Right cardiac atrium (tissue), 5 donors: ENCODE measurements around the gene UNC119. TPM values are rescaled to one million over a fixed set of nuclear protein-coding genes. Genes with fewer than 3 reads are reported as not detected.
A peak's percentile ranks its signal among the peaks of the same experiment; 100 is the strongest.

Experiments used
- ATAC-seq, 2 donors: fragments of 200-7000 bp; cut with Tn5 transposase; one replicate each; pipeline versions ENCODE4 v1.8.0 to v1.9.1; 2020; ENCODE audit warnings: moderate library complexity in 2 of 2, mild to moderate bottlenecking in 1 of 2
- DNase-seq, 3 donors: peaks; one replicate each; pipeline ENCODE4 v3.0.0-alpha.2; 2020
- H3K27ac ChIP-seq: one replicate; pipeline ENCODE4 v1.5.1; 2013; ENCODE audit warnings: mild to moderate bottlenecking, low read length, control low read depth, moderate library complexity
- H3K27me3 ChIP-seq: one replicate; pipeline ENCODE4 v1.6.1; 2013; ENCODE audit not compliant: control insufficient read depth, insufficient read depth
- H3K4me1 ChIP-seq: one replicate; pipeline ENCODE4 v1.6.1; 2013; ENCODE audit warnings: low read length; ENCODE audit not compliant: control insufficient read depth, insufficient read depth
- H3K4me3 ChIP-seq: one replicate; pipeline ENCODE4 v1.5.1; 2013; ENCODE audit warnings: low read length, control low read depth
- H3K9me3 ChIP-seq: one replicate; pipeline ENCODE4 v1.6.1; 2013; ENCODE audit warnings: low read length; ENCODE audit not compliant: control insufficient read depth
- WGBS: extraction: QIAGEN DNeasy Blood & Tissue Kit; methylation state at CpG from one replicate; pipeline ENCODE4 v1.1.7; 2013; 5-methylcytosine and 5-hydroxymethylcytosine counted together
- intact Hi-C, 4 donors: fragments of 100-400 bp; cut with DNase I; formaldehyde crosslinking; loops; one replicate each; pipeline versions ENCODE4 v1.11.0 to v1.14.0; 2022 to 2023
- polyA plus RNA-seq: library from polyadenylated mRNA; stranded (reverse); fragments of 200-250 nt; gene quantifications from one replicate; pipeline ENCODE4 v1.2.3, GENCODE V29; 2013
- total RNA-seq, 4 donors: library from RNA; stranded (reverse); fragmentation: NEBNext Ultra II Directional; extraction: Animal tissue kit (Norgen Biotek cat#: 25700); gene quantifications; one replicate each; pipeline ENCODE4 v1.2.1, GENCODE V29; 2021
- donor health status: healthy with polysubstance abuse.
- donor health status: DM: no; HTN: yes; CAD: no.
- donor health status: DM: no; HTN: no; CAD: no.
- donor health status: DM: no; HTN: yes; CAD: no; lungs with severe emphysema.
- donor health status: DM: yes; HTN: yes; CAD: no.

The UNC119 gene
- total and polyA plus RNA-seq, 5 donors = 14.0 to 28.8 (median 22.8) TPM

DNA sequence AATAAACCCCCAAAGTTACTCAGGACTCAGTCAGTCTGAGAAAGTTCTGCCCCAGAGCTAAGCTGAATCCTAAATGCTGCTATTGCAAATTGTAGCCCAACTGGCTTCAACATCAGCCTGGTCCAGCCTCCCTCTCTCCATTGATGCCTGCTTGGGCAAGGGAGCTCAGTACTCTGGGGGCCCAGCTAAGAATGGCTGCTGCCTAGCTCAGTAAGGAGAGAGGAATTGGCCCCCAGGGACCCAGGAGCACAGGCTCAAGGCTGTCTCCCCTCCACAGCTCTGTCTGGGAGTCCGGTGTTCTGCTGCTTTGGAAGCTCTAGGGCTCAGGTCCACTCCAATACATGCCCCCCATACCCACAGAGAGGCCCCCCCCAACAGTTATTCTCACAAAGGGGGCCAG, 1.6 kb downstream of the UNC119 start:
- no peaks in the 10 kb centered on the region for H3K9me3 ChIP-seq
- no peak overlapping the region for H3K4me3 ChIP-seq
- ATAC-seq = no peak
- no peak for DNase-seq
- 91% methylated on average over 1 of the region's 1 CpG for WGBS
- no peaks in the 10 kb centered on the region for H3K27me3 ChIP-seq
- intact Hi-C loops = loop anchor here in 1 of 4 donors (5.0 kb wide), 1 partner anchor 61 kb away; the partner anchor contains the start of gene RSKR
- no peak overlapping the region for H3K27ac ChIP-seq
- peaks cover 7% of the 10 kb centered on the region for H3K4me1 ChIP-seq

DNA sequence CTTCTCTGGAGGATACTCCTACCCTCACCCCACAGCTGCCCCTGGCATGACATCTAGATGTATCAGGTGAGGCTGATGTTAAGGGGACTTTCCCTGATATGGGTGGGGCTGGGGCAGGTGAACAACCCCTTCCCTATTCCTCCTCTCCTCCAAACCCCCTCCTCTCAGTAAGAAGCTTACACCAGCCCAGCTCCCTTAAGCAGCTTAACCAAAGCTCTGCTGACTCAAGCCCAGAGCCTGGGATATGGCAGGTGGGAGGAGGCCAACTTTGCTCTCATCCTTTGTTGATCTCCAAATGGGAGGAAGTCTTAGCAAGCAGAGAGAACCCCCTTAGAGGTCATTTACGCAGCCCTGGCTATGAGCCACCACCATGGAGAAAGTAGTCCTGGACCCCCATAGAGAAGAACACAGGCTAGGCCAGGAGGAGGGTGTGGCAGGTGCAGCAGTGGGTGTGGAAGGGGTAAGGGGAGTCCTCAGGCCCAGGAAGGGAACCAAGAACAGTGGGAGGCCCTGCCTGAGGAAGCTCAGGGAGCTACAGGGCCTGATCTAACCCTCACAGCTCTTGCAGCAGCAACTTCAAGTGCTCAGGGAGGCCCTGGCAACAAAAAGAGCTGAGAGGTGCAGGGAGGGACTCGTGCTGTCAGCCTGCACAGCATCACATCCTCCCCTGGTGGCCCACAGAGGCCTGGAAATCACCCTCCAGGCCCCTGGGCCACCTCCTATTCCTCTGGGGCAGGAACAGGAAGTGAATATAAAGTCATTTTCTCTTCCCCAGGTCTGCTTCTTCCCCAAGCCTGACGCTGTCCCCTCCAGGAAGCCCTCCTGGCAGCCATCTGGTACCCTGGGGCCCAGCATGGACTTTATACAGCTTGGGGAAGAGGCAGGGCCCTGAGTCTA, 2.9 kb downstream of the UNC119 start:
- no peak overlapping the region for H3K27ac ChIP-seq
- no peaks in the 10 kb centered on the region for H3K27me3 ChIP-seq
- 71% methylated on average over 3 of the region's 3 CpGs for WGBS
- no peaks in the 10 kb centered on the region for H3K9me3 ChIP-seq
- ATAC-seq (no peak), DNase-seq (no peak)
- no peak overlapping the region for H3K4me3 ChIP-seq
- intact Hi-C loops = loop anchor here in 3 of 4 donors (5.0 to 10.0 kb wide), 4 partner anchors 48 to 65 kb away; partner anchors contain the start of genes RSKR (in 3 of the 3) and SPAG5 (in 1 of the 3)
- H3K4me1 ChIP-seq = peaks cover 7% of the 10 kb centered on the region

DNA sequence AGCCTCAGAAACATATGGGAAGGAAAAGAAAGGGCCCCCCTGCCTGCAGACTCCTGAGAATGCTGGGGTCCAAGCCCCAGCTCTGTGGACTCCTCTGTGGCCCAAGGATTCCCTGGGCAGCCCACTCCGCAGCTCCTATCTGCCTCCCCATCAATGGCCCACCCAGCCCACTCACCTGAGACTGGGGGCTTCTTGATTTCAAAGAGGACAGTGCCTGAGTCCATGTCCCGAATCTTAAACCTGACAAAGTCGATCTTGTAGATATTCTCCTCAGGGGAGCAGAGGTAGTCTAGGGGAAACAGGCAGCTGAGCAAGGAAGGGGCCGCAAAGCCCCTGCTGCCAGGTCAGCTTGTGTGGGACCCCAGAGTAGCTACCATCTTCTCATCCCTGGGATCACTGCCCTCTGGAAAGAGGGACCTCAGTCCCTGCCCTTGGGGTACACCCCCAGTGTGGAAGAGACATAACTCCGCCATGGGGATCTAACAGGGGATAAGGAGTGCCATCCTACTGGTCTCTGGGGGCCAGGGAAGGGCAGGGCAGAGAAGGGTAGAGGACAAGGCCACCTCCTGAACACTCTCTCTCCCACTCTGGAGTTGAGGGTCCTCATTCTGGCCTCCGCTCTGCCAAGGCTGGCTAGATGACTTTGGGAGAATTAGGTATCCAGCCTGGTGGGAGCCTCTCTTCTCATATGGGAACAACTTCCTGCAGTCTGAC, 3.9 kb downstream of the UNC119 start:
- WGBS = 91% methylated on average over 6 of the region's 6 CpGs
- no peak for ATAC-seq
- Histone ChIP-seq H3K27me3 (no peaks in the 10 kb centered on the region), H3K4me3 (no peak overlapping the region), H3K9me3 (no peaks in the 10 kb centered on the region), H3K27ac (no peak overlapping the region), H3K4me1 (peaks cover 7% of the 10 kb centered on the region)
- intact Hi-C loops = loop anchor here in 3 of 4 donors (5.0 to 10.0 kb wide), 4 partner anchors 49 to 66 kb away; partner anchors contain the start of genes RSKR (in 2 of the 3) and SPAG5 (in 1 of the 3)
- no peak for DNase-seq

GRCh38 chr17:28547623-28548416, 4.6 kb downstream of the UNC119 start:
- Histone ChIP-seq H3K27ac (no peak overlapping the region), H3K9me3 (no peaks in the 10 kb centered on the region), H3K27me3 (no peaks in the 10 kb centered on the region), H3K4me1 (peaks cover 5% of the 10 kb centered on the region), H3K4me3 (no peak overlapping the region)
- intact Hi-C loops = loop anchor here in 3 of 4 donors (5.0 to 10.0 kb wide), 4 partner anchors 49 to 67 kb away; partner anchors contain the start of genes RSKR (in 2 of the 3) and SPAG5 (in 1 of the 3)
- DNase-seq (peak; percentile 79 to 91 (median 89)), ATAC-seq (peak; percentile 49 to 67)
- 69% methylated on average over 26 of the region's 26 CpGs for WGBS

DNA sequence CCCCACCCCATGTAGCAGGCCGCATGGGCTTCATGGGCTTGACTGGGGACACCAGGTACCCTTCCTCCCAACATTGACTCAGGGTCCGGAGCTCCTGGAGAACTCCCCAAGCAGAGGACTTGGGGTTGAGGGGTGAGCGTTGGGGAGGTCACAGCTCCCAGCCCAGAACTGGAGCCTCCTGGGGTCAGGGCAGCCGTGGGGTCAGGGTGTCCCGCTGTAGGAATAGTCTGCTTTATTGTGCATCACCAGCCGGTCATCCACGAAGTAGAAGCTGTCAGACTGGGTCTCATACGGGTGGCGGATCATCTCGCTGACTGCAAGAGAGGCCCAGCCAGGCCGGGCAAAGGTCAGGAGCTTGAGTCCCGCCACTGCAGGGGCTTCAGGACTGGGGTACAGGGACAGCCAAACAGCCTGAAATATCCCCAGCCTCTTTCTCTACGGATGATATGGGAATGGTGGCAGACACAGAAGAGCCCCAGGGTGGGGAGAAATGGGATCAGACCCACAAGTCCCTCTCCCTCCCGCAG, 5.3 kb downstream of the UNC119 start:
- WGBS = 92% methylated on average over 14 of the region's 14 CpGs
- Histone ChIP-seq H3K27ac (no peak overlapping the region), H3K27me3 (no peaks in the 10 kb centered on the region), H3K4me3 (no peak overlapping the region), H3K4me1 (peaks cover 5% of the 10 kb centered on the region), H3K9me3 (no peaks in the 10 kb centered on the region)
- intact Hi-C loops = loop anchor here in 3 of 4 donors (5.0 to 10.0 kb wide), 4 partner anchors 50 to 68 kb away; partner anchors contain the start of genes RSKR (in 2 of the 3) and SPAG5 (in 1 of the 3)
- DNase-seq = no peak
- no peak for ATAC-seq

DNA sequence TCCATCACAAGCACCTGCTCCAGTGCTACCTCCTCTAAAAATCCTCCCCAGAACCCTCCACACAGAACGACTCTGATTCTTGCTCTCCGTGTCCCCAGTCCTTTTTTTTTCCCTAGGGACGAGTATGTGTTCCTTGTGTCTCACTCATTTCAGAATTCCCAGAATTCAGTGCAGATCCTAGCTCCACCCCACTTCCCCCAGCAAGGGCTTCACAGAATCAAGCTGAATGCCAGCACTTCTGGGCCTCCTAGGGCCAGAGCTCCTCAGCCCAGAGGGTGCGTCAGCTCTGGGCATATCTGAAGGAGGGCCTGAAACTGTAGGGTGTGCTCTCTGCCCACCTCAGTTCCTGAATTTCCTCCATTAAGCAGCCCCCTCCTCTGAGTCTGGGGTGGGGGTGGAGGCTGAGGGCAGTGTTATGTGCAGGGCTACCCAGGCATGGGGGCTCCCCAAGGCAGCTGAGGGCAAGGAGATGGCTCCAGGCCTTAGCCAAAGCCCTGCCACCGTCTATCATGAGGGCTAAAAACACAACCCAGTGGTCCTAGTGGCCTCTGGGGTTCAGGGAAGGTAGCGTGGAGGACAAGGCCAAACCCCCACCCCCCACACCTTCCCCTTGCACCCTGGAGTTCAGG, 6.5 kb downstream of the UNC119 start:
- WGBS = 60% methylated on average over 6 of the region's 6 CpGs
- ATAC-seq (no peak), DNase-seq (no peak)

DNA sequence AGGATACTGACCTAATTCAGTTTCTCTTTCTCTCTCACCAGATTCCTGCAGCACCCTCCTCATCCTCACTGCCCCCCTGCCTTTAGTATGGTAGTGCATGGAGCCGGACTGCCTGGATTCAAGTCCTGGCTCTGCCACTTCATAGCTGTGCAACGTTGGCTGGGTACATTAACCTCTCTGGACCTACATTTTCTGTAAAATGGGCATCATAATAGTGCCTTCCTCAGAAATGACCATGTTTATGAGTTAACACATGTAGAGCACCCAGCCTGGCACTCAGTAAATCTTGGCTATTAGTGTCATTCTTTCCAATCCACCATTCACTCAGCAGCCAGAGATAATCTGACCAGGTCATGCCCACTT, 7.3 kb downstream of the UNC119 start:
- H3K4me3 ChIP-seq = no peak overlapping the region
- WGBS = 80% methylated on average over 2 of the region's 2 CpGs
- DNase-seq = no peak
- no peaks in the 10 kb centered on the region for H3K9me3 ChIP-seq
- no peak overlapping the region for H3K27ac ChIP-seq
- intact Hi-C loops = loop anchor here in 3 of 4 donors (5.0 to 10.0 kb wide), 4 partner anchors 50 to 70 kb away; partner anchors contain the start of genes RSKR (in 2 of the 3) and SPAG5 (in 1 of the 3)
- H3K4me1 ChIP-seq = no peaks in the 10 kb centered on the region
- H3K27me3 ChIP-seq = no peaks in the 10 kb centered on the region
- no peak for ATAC-seq

More for the DNA sequence above, 6.5 kb downstream of the UNC119 start:
- intact Hi-C loops = loop anchor here in 3 of 4 donors (5.0 to 10.0 kb wide), 4 partner anchors 51 to 69 kb away; partner anchors contain the start of genes RSKR (in 2 of the 3) and SPAG5 (in 1 of the 3)
- no peak overlapping the region for H3K4me3 ChIP-seq
- no peaks in the 10 kb centered on the region for H3K9me3 ChIP-seq
- no peaks in the 10 kb centered on the region for H3K27me3 ChIP-seq
- no peaks in the 10 kb centered on the region for H3K4me1 ChIP-seq
- no peak overlapping the region for H3K27ac ChIP-seq

- Histone ChIP-seq H3K4me3 (no peak overlapping the region), H3K4me1 (no peaks in the 10 kb centered on the region), H3K27ac (no peak overlapping the region), H3K27me3 (no peaks in the 10 kb centered on the region), H3K9me3 (no peaks in the 10 kb centered on the region)
- ATAC-seq = no peak
- intact Hi-C loops = loop anchor here in 3 of 4 donors (5.0 to 10.0 kb wide), 5 partner anchors 47 to 70 kb away; partner anchors contain the start of genes RSKR (in 2 of the 3) and SPAG5 (in 1 of the 3)
- 81% methylated on average over 4 of the region's 4 CpGs for WGBS
- DNase-seq = no peak
Measured at GRCh38 chr17:28544402-28545140, 7.9 kb downstream of the UNC119 start.

GRCh38 chr17:28541439-28541838, 11.0 kb downstream of the UNC119 start:
- DNase-seq (no peak), ATAC-seq (no peak)
- H3K27me3 ChIP-seq = no peaks in the 10 kb centered on the region
- H3K4me3 ChIP-seq = no peak overlapping the region
- WGBS = 87% methylated on average over 4 of the region's 4 CpGs
- no peaks in the 10 kb centered on the region for H3K9me3 ChIP-seq
- H3K4me1 ChIP-seq = no peaks in the 10 kb centered on the region
- no peak overlapping the region for H3K27ac ChIP-seq
- intact Hi-C loops = loop anchor here in 2 of 4 donors (5.0 to 10.0 kb wide), 3 partner anchors 44 to 73 kb away; partner anchors contain the start of gene RSKR (in 1 of the 2)
